Effector memory CD4-positive, alpha-beta T cell (primary cell): ENCODE data around the gene ABLIM3.
"Not testable (repeated sequence)": the region's sequence is repeated elsewhere in the genome, so short reads cannot be mapped to it uniquely, and the experiment has no call there.

Source experiments
- DNase-seq, 3 donors: peaks; one replicate each; pipeline ENCODE4 v3.0.0-alpha.2; 2020
- H3K27ac ChIP-seq: 2 replicates; pipeline ENCODE4 v1.7.0; 2013; ENCODE audit warnings: mild to moderate bottlenecking, low read length, moderate library complexity; ENCODE audit not compliant: insufficient read depth, poor library complexity, severe bottlenecking
- H3K27me3 ChIP-seq: replicated peaks from 2 replicates; pipeline ENCODE4 v1.7.0; 2013; ENCODE audit warnings: mild to moderate bottlenecking, low read length; ENCODE audit not compliant: insufficient read depth, control insufficient read depth, poor library complexity, severe bottlenecking
- H3K36me3 ChIP-seq: 2 replicates; pipeline ENCODE4 v1.7.0; 2013; ENCODE audit warnings: mild to moderate bottlenecking, low read length, moderate library complexity; ENCODE audit not compliant: control insufficient read depth, insufficient read depth
- H3K4me1 ChIP-seq: 2 replicates; pipeline ENCODE4 v1.7.0; 2013; ENCODE audit warnings: low read length, mild to moderate bottlenecking; ENCODE audit not compliant: control insufficient read depth, insufficient read depth, poor library complexity, severe bottlenecking
- H3K4me3 ChIP-seq: 2 replicates; pipeline ENCODE4 v1.7.0; 2013; ENCODE audit warnings: low read length, low read depth, mild to moderate bottlenecking; ENCODE audit not compliant: insufficient read depth, poor library complexity, severe bottlenecking
- H3K9me3 ChIP-seq: 2 replicates; pipeline ENCODE4 v1.7.0; 2013; ENCODE audit warnings: mild to moderate bottlenecking, low read length, moderate library complexity; ENCODE audit not compliant: control insufficient read depth

The ABLIM3 gene

GRCh38 chr5:149182241-149182640 lies 40.9 kb downstream of the ABLIM3 start:
- H3K36me3 ChIP-seq, result no peaks in the 10 kb centered on the region
- no peak overlapping the region for H3K27ac ChIP-seq
- no peak overlapping the region for H3K4me3 ChIP-seq
- H3K4me1 ChIP-seq, result no peaks in the 10 kb centered on the region
- no peaks in the 10 kb centered on the region for H3K27me3 ChIP-seq
- no peaks in the 10 kb centered on the region for H3K9me3 ChIP-seq
- DNase-seq, result no peak

- H3K9me3 ChIP-seq, result no peaks in the 10 kb centered on the region
- no peaks in the 10 kb centered on the region for H3K27me3 ChIP-seq
- no peak overlapping the region for H3K4me3 ChIP-seq
- DNase-seq, result no peak
- H3K4me1 ChIP-seq, result no peaks in the 10 kb centered on the region
- no peak overlapping the region for H3K27ac ChIP-seq
- H3K36me3 ChIP-seq, result no peaks in the 10 kb centered on the region
Observed at GRCh38 chr5:149185067-149185466, 43.8 kb downstream of the ABLIM3 start.

GRCh38 chr5:149186506-149186905 lies 45.2 kb downstream of the ABLIM3 start:
- no peak overlapping the region for H3K27ac ChIP-seq
- H3K36me3 ChIP-seq, result no peaks in the 10 kb centered on the region
- DNase-seq, result no peak
- no peaks in the 10 kb centered on the region for H3K4me1 ChIP-seq
- H3K9me3 ChIP-seq, result no peaks in the 10 kb centered on the region
- no peaks in the 10 kb centered on the region for H3K27me3 ChIP-seq
- no peak overlapping the region for H3K4me3 ChIP-seq

GRCh38 chr5:149187617-149188016 lies 46.3 kb downstream of the ABLIM3 start:
- not testable (repeated sequence) for DNase-seq, H3K27ac ChIP-seq, H3K4me1 ChIP-seq, H3K9me3 ChIP-seq, H3K4me3 ChIP-seq, H3K27me3 ChIP-seq, H3K36me3 ChIP-seq

GRCh38 chr5:149188383-149188782 lies 47.1 kb downstream of the ABLIM3 start:
- no peaks in the 10 kb centered on the region for H3K4me1 ChIP-seq
- H3K4me3 ChIP-seq, result no peak overlapping the region
- no peak for DNase-seq
- H3K36me3 ChIP-seq, result no peaks in the 10 kb centered on the region
- no peaks in the 10 kb centered on the region for H3K9me3 ChIP-seq
- no peak overlapping the region for H3K27ac ChIP-seq
- no peaks in the 10 kb centered on the region for H3K27me3 ChIP-seq

GRCh38 chr5:149195337-149195887 lies 54.1 kb downstream of the ABLIM3 start:
- no peaks in the 10 kb centered on the region for H3K27me3 ChIP-seq
- DNase-seq, result no peak
- H3K27ac ChIP-seq, result no peak overlapping the region
- no peak overlapping the region for H3K4me3 ChIP-seq
- no peaks in the 10 kb centered on the region for H3K4me1 ChIP-seq
- H3K9me3 ChIP-seq, result no peaks in the 10 kb centered on the region
- no peaks in the 10 kb centered on the region for H3K36me3 ChIP-seq

GRCh38 chr5:149195962-149196361 lies 54.7 kb downstream of the ABLIM3 start:
- no peak overlapping the region for H3K27ac ChIP-seq
- no peaks in the 10 kb centered on the region for H3K4me1 ChIP-seq
- DNase-seq, result no peak
- H3K9me3 ChIP-seq, result no peaks in the 10 kb centered on the region
- H3K27me3 ChIP-seq, result no peaks in the 10 kb centered on the region
- H3K4me3 ChIP-seq, result no peak overlapping the region
- H3K36me3 ChIP-seq, result no peaks in the 10 kb centered on the region

GRCh38 chr5:149198148-149198547 lies 56.9 kb downstream of the ABLIM3 start:
- no peaks in the 10 kb centered on the region for H3K27me3 ChIP-seq
- H3K27ac ChIP-seq, result no peak overlapping the region
- no peaks in the 10 kb centered on the region for H3K9me3 ChIP-seq
- H3K4me1 ChIP-seq, result no peaks in the 10 kb centered on the region
- no peak for DNase-seq
- H3K36me3 ChIP-seq, result no peaks in the 10 kb centered on the region
- H3K4me3 ChIP-seq, result no peak overlapping the region

GRCh38 chr5:149200355-149200754 lies 59.1 kb downstream of the ABLIM3 start:
- H3K27me3 ChIP-seq, result no peaks in the 10 kb centered on the region
- no peak overlapping the region for H3K27ac ChIP-seq
- no peaks in the 10 kb centered on the region for H3K4me1 ChIP-seq
- H3K4me3 ChIP-seq, result no peak overlapping the region
- no peak for DNase-seq
- no peaks in the 10 kb centered on the region for H3K36me3 ChIP-seq
- H3K9me3 ChIP-seq, result no peaks in the 10 kb centered on the region

GRCh38 chr5:149201121-149201637 lies 59.9 kb downstream of the ABLIM3 start:
- Histone ChIP-seq H3K36me3 (no peaks in the 10 kb centered on the region), H3K4me1 (no peaks in the 10 kb centered on the region), H3K27ac (no peak overlapping the region), H3K9me3 (no peaks in the 10 kb centered on the region), H3K4me3 (no peak overlapping the region), H3K27me3 (no peaks in the 10 kb centered on the region)
- DNase-seq, result no peak
